ENCODE measurements around the gene EGR1.

DNA sequence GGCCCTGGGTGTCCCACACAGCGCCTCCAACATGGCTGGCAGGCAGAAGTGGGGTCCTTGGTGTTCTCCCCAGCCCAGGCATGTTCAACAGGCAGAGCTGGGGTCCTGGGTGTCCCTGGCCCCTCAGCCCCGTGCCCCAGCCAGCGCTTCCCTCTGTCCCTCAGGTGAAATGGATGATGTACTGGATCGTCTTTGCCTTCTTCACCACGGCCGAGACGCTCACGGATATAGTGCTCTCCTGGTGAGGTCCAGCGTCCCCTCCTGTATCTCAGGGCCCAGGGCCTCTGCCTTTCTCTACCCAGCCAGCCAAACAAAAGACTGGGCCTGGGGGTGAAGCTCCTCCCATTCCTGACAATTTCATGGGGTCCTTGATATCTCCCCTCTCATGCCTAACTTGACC lies 24.1 kb upstream of the EGR1 start:
- no peak for TF ChIP-seq EZH2 (optimal IDR thresholded peaks at IDR 0.05; ENCODE audit: low read depth, low read length)
- TF ChIP-seq, protein P1, sequence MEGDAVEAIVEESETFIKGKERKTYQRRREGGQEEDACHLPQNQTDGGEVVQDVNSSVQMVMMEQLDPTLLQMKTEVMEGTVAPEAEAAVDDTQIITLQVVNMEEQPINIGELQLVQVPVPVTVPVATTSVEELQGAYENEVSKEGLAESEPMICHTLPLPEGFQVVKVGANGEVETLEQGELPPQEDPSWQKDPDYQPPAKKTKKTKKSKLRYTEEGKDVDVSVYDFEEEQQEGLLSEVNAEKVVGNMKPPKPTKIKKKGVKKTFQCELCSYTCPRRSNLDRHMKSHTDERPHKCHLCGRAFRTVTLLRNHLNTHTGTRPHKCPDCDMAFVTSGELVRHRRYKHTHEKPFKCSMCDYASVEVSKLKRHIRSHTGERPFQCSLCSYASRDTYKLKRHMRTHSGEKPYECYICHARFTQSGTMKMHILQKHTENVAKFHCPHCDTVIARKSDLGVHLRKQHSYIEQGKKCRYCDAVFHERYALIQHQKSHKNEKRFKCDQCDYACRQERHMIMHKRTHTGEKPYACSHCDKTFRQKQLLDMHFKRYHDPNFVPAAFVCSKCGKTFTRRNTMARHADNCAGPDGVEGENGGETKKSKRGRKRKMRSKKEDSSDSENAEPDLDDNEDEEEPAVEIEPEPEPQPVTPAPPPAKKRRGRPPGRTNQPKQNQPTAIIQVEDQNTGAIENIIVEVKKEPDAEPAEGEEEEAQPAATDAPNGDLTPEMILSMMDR (IDR thresholded peaks at IDR 0.05; ENCODE audit: low read length) = no peak

Data from MM.1S (cell line).